ENCODE measurements around the gene SHROOM3.
"Not testable (repeated sequence)": the region's sequence is repeated elsewhere in the genome, so short reads cannot be mapped to it uniquely, and the experiment has no call there.

SHROOM3 gene

DNA sequence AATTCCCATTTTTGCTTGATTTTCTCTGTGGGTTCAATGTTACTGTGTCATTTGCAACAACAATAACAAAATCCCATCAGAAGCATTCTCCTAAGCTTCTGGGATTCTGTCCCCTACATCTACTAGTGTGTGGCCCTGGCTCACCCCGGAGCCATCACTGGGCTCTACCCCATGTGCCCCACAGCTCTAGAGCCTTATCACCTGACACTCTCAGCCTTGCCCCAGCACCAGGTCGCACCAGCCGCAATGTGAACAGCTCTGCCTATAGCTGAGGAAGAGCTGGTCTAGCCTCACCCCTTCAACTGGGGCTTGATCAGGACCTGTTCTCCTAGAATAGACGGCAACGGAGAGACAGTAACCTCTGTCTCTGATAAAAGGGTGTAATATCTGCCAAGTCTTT, 161.7 kb downstream of the SHROOM3 start:
- no peak for FAIRE-seq

DNA sequence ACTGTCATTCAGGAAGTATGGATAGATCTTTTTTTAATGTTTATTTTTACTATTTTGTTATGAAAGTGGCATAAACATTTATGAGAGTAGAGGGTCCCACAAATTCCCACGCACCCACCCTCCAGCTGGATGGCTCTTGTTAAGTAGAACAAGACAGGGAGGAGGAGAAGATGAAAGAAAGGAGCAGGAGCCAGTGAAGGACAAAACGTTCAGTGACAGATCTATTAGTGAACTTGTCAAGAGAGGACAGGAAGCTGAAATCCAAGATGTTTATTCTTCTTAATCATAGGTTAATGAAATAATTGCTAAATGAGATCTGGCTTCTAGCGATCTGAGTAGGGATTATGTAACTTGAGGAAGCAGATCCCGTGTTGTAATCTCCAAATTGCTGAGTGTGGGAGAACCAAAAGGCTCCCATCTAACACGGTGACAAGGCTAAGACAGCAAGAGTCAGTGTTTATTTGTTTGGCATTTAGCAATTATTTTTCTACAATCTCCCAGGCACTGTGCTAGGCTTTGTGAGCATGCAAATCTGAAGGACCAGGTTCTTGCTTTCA, 162.5 kb downstream of the SHROOM3 start:
- FAIRE-seq, result no peak

DNA sequence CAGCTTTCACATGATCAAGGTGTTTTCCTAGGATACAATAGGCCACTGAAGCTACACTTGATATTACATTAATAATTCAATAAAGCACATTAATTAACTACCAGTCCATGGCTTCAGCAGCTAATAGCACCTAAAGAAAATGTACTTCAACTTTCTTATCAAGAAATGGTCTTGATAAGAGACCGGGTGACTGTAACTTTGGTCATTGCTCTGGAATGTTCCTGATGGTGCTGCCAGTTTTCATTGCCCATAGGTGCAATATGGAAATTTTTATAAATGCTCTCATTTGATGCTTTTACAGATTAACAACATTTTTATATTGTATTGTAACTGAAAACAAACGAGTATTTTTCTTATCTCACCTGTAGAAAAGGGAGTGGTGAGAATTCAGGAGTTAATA, 165.4 kb downstream of the SHROOM3 start:
- FAIRE-seq, result no peak

GRCh38 chr4:76601791-76602190, 166.8 kb downstream of the SHROOM3 start:
- no peak for FAIRE-seq

- FAIRE-seq, result peak; percentile 93
Observed at GRCh38 chr4:76605099-76605563, 170.1 kb downstream of the SHROOM3 start.

DNA sequence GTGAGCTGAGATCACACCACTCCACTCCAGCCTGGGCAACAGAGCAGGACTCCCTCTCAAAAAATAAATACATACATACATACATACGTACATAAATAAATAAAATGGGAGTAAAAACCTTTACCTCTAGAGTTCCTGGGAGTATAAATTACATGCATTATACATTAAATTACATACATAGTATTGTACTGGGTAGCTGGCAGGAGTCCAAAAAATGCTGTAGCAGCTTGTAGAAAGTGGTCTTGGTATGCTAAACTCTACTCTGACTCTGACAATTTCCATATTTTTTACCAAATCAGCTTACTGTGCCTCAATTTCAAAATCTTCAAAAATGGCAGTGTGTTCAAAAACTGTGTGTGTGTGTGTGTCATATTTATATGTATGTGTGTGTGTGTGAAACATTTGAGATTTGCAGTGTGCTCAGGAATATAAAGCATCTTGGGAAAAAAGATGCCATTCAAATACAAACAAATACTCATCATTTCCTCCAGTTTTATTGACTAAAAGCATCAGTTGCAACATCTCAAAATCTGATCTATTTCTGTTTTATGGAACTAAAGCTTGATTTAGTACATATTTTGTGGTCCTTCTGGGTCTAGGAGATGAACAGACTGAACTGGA, 171.7 kb downstream of the SHROOM3 start:
- FAIRE-seq, result no peak

DNA sequence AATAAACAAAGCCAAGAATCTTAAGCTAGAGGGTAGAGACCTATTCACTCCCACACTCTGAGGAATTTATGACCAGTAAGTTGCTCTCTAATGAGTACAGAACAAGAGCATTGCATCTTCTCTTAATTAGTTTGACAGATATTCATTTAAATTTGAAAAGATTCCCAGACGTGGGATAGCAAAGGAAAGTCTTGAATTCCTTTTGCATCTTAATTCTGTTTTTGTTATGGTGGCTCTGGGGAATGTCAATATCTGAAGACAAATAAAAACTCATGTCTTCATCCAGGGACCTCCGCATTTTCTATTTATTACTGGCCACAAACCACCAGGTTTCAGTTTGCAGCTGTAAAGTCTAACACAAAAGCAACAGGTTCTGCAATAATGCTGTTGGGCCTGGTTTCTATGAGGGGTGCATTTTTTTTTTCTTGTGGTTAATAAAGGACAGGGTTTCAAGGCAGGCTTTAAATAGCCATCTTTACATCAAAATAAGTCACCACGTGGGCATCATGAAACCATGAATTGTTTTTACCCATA, 172.3 kb downstream of the SHROOM3 start:
- peak; percentile 100 for FAIRE-seq

- no peak for FAIRE-seq
Observed at GRCh38 chr4:76607846-76608245, 172.8 kb downstream of the SHROOM3 start.

DNA sequence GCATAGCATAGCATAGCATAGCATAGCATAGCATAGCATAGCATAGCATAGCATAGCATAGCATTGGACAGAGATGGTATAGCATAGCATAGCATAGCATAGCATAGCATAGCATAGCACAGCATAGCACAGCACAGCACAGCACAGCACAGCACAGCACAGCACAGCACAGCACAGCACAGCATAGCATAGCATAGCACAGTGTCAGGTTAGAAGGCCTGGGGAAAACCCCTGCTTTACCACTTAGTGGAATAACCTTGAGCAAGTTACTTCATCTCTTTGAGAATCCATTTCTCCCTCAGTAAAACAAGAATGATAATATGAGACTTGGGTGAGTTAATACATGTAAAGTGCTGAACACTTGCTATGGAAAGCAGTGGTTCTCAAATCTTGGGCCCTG, 173.5 kb downstream of the SHROOM3 start:
- not testable (repeated sequence) for FAIRE-seq

DNA sequence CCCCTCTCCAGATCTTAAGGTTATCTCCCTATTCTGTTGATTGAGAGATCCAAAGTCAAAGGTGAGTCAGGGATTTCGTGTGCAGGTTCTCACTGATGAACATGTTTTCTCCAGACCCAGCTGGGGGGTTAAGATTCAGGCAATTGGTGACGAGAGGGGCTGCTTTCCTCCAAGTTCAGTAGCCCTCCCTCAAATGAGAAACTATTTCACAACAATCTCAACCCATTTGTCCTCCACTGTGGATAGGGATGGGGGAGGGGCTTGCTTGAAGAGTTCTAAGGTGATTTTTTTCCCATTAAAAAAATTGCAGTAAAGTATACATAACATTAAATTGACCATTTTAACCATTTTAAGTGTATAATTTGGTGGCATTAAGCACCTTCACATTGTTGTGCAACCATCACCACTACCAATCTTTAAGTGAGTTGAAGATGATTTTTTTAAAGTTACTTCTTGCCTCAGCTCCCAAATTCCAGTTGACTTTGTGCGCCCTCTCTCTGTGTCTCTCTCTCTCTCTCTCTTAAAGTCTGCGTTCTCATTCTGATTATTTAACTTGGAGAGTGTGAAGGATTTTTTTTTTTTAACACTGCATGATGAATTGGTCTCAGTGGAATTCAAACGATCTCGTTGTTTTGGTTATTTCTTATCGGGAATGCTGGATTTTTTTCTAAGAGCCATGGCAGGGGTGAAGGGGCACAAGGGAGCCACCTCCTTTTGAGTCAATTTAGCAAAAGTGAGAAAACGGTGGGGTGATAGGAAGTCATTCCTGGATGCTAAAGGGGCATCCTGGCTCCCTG, 175.9 kb downstream of the SHROOM3 start:
- no peak for FAIRE-seq

DNA sequence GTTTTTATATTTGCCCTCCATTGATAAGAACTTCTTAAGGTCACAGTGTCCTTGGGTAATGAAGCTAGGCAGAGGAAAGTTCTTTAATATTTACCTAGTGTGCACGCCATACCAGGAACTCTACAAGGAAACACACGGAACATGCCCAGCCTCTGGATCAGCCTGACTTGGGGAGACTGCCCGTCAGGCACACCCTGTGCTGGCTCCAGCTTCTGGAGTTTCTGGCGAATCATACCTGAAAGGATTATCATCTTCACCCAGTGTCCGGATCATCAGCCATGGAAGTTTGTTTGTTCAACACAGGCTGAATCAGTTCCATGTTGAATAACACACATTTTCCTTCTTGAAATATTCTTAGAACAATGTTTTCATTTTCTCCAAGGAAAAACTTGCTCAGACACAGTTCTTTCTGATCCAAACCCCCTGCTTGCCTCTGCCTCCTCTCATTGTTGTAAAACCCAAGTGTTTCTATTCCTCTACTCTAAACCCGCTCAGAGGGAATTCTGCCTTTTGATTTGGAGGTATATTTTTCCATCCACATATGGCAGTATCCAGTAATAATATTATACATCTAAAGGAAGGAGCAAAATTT, 176.7 kb downstream of the SHROOM3 start:
- no peak for FAIRE-seq

GRCh38 chr4:76614589-76614988, 179.6 kb downstream of the SHROOM3 start:
- no peak for FAIRE-seq

DNA sequence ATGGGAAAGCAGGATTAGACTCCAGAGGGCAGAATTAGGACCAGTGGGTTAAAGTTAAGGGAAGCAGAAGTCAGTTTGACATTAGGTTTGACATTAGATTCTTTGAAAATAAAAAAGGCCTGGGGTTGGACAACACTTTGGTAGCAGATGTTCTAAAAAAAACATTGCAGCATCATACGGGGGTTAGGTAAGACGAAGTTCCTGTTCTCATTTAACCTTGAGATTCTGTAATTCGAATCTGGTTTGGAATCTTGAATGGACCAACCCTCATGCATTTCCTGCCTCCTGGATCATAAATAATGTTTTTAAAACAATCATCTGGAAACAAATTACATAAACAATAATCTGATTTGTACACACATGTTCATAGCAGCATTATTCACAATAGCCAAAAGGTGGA, 181.0 kb downstream of the SHROOM3 start:
- FAIRE-seq, result no peak

DNA sequence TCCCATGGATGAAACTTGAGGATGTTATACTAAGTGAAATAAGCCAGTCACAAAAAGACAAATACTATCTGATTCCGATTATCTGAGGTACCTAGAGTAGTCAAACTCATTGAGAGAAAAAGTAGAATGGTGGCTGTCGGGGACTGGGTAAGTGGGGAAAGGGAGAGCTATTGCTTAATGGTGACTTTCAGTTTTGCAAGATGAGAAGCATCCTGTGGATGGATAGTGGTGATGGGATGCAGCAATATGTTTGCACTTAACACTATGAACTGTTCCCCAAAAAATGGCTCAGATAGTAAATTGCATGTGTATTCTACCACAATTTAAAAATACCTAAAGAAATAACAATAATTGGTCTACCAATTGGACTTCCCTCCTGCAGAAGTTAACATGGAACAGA, 181.5 kb downstream of the SHROOM3 start:
- FAIRE-seq, result no peak

GRCh38 chr4:76620723-76621468, 185.9 kb downstream of the SHROOM3 start:
- FAIRE-seq, result no peak

GRCh38 chr4:76622126-76622525, 187.1 kb downstream of the SHROOM3 start:
- no peak for FAIRE-seq

- FAIRE-seq, result no peak
Observed at GRCh38 chr4:76622717-76623116, 187.7 kb downstream of the SHROOM3 start.

DNA sequence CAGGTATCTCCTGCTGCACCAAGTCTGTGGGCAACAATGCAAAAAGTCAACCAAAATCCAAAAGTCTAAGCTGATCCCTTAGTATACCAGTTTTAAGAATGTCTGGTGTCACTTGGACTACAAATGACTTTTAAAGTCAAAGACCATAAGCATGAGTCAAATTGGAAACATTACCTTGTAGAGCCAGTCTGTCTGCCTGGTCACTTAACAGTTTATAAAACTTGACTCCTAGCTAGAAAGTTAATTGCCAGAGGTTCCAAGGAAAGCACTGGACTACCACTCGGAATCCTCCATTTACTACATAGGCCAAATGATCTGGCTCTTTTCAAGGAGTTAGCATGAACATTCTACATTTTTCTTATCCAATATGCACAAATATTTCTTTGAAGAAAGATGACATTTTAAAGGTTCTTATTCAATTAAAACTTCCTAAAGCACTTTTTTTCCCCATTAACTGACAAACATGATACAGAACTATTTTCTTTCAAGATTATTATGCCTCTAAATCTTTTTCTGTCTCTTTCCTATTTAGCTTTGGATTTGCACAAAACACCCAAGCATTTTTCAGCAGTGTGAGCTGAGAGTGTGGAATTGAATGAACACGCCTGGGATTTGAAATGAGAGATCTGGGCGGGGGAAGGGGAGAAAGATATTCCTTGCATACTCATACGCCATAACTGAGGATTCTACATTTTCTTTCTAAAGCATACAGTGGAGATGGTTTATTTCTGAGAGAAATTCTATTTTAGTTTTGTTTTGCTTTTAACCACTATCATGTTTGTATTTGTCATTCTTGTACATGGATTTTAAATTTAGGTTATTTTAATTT, 188.4 kb downstream of the SHROOM3 start:
- FAIRE-seq, result peak; percentile 81

- peak; percentile 37 for FAIRE-seq
Observed at GRCh38 chr4:76624241-76624681, 189.2 kb downstream of the SHROOM3 start.

- no peak for FAIRE-seq
Observed at GRCh38 chr4:76624931-76625715, 190.1 kb downstream of the SHROOM3 start.

Data from endometrium (tissue), 2 donors.